Esophagus muscularis mucosa (tissue), 4 donors: Measurements from ENCODE around the gene LPAR1.

ENCODE experiments used
- EP300 ChIP-seq: sonication (generic); formaldehyde crosslinking; IDR thresholded peaks from one replicate; pipeline ENCODE4 v1.6.1; 2017; ENCODE audit warnings: antibody characterized with exemption
- POLR2AphosphoS5 ChIP-seq, 2 donors: sonication (generic); formaldehyde crosslinking; IDR thresholded peaks; one replicate each; pipeline ENCODE4 v1.6.1; 2017; ENCODE audit warnings: antibody characterized with exemption in 2 of 2
- TF ChIP-seq, protein P1 (sequence below), 3 experiments: fragments of 200-600 bp in 2 of 3; fragments of 450-650 bp in 1 of 3; sonication (generic) in 2 of 3; IDR thresholded peaks; one replicate each; pipeline ENCODE4 v1.5.1; 2017 to 2019; ENCODE audit warnings: antibody characterized with exemption in 3 of 3, mild to moderate bottlenecking in 2 of 3, moderate library complexity in 1 of 3

DNA sequence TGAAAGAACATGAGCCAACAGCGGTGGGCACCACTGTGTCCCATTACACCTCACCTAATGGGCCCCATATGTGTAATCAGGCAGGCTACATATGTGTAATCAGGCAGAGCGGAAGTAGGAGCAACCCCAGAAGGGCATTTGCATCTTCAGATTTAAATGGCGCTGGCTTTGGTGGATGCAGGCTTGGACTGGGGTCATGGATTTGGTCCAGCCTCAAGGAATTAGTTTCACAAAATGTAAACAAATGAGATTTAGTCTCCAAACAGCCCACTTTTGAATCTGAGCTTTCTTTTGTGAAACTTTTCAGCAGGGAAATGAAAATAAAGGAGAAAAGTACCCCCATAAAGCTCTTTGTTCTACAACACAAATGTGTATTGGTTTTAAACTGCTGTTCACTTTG is 161.3 kb downstream of the LPAR1 start:
- TF ChIP-seq POLR2AphosphoS5 (IDR thresholded peaks at IDR 0.05) (no peak), EP300 (no peak)
- TF ChIP-seq, protein P1, sequence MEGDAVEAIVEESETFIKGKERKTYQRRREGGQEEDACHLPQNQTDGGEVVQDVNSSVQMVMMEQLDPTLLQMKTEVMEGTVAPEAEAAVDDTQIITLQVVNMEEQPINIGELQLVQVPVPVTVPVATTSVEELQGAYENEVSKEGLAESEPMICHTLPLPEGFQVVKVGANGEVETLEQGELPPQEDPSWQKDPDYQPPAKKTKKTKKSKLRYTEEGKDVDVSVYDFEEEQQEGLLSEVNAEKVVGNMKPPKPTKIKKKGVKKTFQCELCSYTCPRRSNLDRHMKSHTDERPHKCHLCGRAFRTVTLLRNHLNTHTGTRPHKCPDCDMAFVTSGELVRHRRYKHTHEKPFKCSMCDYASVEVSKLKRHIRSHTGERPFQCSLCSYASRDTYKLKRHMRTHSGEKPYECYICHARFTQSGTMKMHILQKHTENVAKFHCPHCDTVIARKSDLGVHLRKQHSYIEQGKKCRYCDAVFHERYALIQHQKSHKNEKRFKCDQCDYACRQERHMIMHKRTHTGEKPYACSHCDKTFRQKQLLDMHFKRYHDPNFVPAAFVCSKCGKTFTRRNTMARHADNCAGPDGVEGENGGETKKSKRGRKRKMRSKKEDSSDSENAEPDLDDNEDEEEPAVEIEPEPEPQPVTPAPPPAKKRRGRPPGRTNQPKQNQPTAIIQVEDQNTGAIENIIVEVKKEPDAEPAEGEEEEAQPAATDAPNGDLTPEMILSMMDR (IDR thresholded peaks at IDR 0.05) = no peak
